A549 (cell line): ENCODE data around the gene DCLK2. TPM values are rescaled to one million over a fixed set of nuclear protein-coding genes. Genes with fewer than 3 reads are reported as not detected.

Source experiments
- ATAC-seq, 2 experiments: fragments of 200-7000 bp in 1 of 2; fragments of >200 bp in 1 of 2; cut with Nextera tagmentation in 1 of 2; cut with Tn5 transposase in 1 of 2; 3 replicates each; pipeline versions ENCODE4 v1.8.0 to v1.9.1; 2018 to 2020; ENCODE audit warnings: mild to moderate bottlenecking in 1 of 2, moderate library complexity in 1 of 2
- CTCF ChIA-PET: fragments of 300-600 bp; sonication (Branson Sonifier 250); formaldehyde crosslinking; extraction: SDS; loops from one replicate; lab custom pipeline; 2021; ENCODE audit warnings: antibody characterized with exemption, inconsistent platforms; lab: Yijun Ruan, JAX
- POLR2A ChIA-PET: fragments of 350-600 bp; formaldehyde crosslinking; extraction: SDS; loops from one replicate; lab custom pipeline; 2021; ENCODE audit warnings: antibody characterized with exemption, inconsistent platforms; lab: Yijun Ruan, JAX
- DNase-seq, 2 experiments: peaks; one replicate each; pipeline versions ENCODE4 v3.0.0 to v3.0.0-alpha.2; 2011 to 2016; ENCODE audit warnings: low read depth in 1 of 2, low spot score in 1 of 2
- FAIRE-seq: peaks from 2 replicates; lab custom pipeline; 2011; peaks lifted over from hg19 to GRCh38; lab: Jason Lieb, UNC
- H3K27ac ChIP-seq, 2 experiments: fragments of >200 bp; sonication (Bioruptor Twin); formaldehyde crosslinking; 3 replicates each; pipeline ENCODE4 v1.5.1; 2016 to 2017
- H3K4me1 ChIP-seq: fragments of >200 bp; sonication (Bioruptor Twin); formaldehyde crosslinking; 3 replicates; pipeline ENCODE4 v1.6.1; 2016
- H3K4me2 ChIP-seq: fragments of >200 bp; sonication (Bioruptor Twin); formaldehyde crosslinking; 3 replicates; pipeline ENCODE4 v1.6.1; 2016
- H3K4me3 ChIP-seq: fragments of >200 bp; sonication (Bioruptor Twin); formaldehyde crosslinking; 3 replicates; pipeline ENCODE4 v1.5.1; 2016
- H3K9me3 ChIP-seq: fragments of >200 bp; sonication (Bioruptor Twin); formaldehyde crosslinking; 3 replicates; pipeline ENCODE4 v1.6.1; 2016
- BHLHE40 ChIP-seq: IDR thresholded peaks from 2 replicates; pipeline ENCODE4 v1.6.1; 2012; ENCODE audit warnings: low read depth, low read length, inconsistent platforms
- CEBPB ChIP-seq, 2 experiments: fragments of >200 bp in 1 of 2; sonication (Bioruptor Twin) in 1 of 2; formaldehyde crosslinking in 1 of 2; IDR thresholded peaks; 2 replicates each; pipeline ENCODE4 v1.6.1; 2012 to 2016
- CHD4 ChIP-seq: fragments of 200-600 bp; sonication (generic); IDR thresholded peaks from 2 replicates; pipeline ENCODE4 v1.6.1; 2016; ENCODE audit warnings: antibody characterized with exemption, mild to moderate bottlenecking, borderline replicate concordance
- CTCF ChIP-seq: fragments of >200 bp; sonication (Bioruptor Twin); formaldehyde crosslinking; IDR thresholded peaks from 3 replicates; pipeline ENCODE4 v1.5.1; 2016
- E2F6 ChIP-seq: IDR thresholded peaks from 2 replicates; pipeline ENCODE4 v1.6.1; 2012; ENCODE audit warnings: low read depth, borderline replicate concordance
- EHF ChIP-seq: fragments of 250-450 bp; sonication (Bioruptor Pico); IDR thresholded peaks from 2 replicates; pipeline ENCODE4 v1.5.0; 2020; ENCODE audit warnings: mild to moderate bottlenecking
- EHMT2 ChIP-seq: fragments of 200-600 bp; sonication (generic); IDR thresholded peaks from 2 replicates; pipeline ENCODE4 v1.6.1; 2016; ENCODE audit warnings: antibody characterized with exemption, low read depth, mild to moderate bottlenecking, moderate library complexity
- ELK1 ChIP-seq: fragments of 150-350 bp; IDR thresholded peaks from 2 replicates; pipeline ENCODE4 v1.6.1; 2014; ENCODE audit warnings: low read depth, mild to moderate bottlenecking, low read length
- FOSB ChIP-seq: fragments of 250-450 bp; sonication (Bioruptor Pico); IDR thresholded peaks from 2 replicates; pipeline ENCODE4 v1.5.0; 2020; ENCODE audit warnings: mild to moderate bottlenecking, moderate library complexity
- FOXS1 ChIP-seq: fragments of 250-450 bp; sonication (Bioruptor Pico); IDR thresholded peaks from 2 replicates; pipeline ENCODE4 v1.5.0; 2020; ENCODE audit warnings: mild to moderate bottlenecking, moderate library complexity
- GATA3 ChIP-seq: IDR thresholded peaks from 2 replicates; pipeline ENCODE4 v1.6.1; 2012; ENCODE audit warnings: borderline replicate concordance
- HOXA7 ChIP-seq: fragments of 250-450 bp; sonication (Bioruptor Pico); IDR thresholded peaks from 2 replicates; pipeline ENCODE4 v1.5.0; 2020; ENCODE audit warnings: mild to moderate bottlenecking, moderate library complexity
- HOXB13 ChIP-seq: fragments of 250-450 bp; sonication (Bioruptor Pico); IDR thresholded peaks from 2 replicates; pipeline ENCODE4 v1.5.0; 2020; ENCODE audit warnings: low read depth, mild to moderate bottlenecking, moderate library complexity
- KDM1A ChIP-seq: fragments of 200-600 bp; sonication (generic); IDR thresholded peaks from 2 replicates; pipeline ENCODE4 v1.6.1; 2016; ENCODE audit warnings: low read depth, mild to moderate bottlenecking
- MAFK ChIP-seq: fragments of 450-650 bp; IDR thresholded peaks from 2 replicates; pipeline ENCODE4 v1.6.1; 2014; ENCODE audit not compliant: partially characterized antibody
- MAX ChIP-seq: IDR thresholded peaks from 2 replicates; pipeline ENCODE4 v1.6.1; 2012
- MYC ChIP-seq: IDR thresholded peaks from 2 replicates; pipeline ENCODE4 v1.6.1; 2012; ENCODE audit warnings: mild to moderate bottlenecking, inconsistent platforms, low read length, improper control_type of control experiment, borderline replicate concordance
- NPAS2 ChIP-seq: fragments of 250-450 bp; sonication (Bioruptor Pico); IDR thresholded peaks from 2 replicates; pipeline ENCODE4 v1.8.0; 2022; ENCODE audit warnings: mild to moderate bottlenecking, moderate library complexity, borderline replicate concordance
- NR3C1 ChIP-seq: fragments of >200 bp; sonication (Bioruptor Twin); formaldehyde crosslinking; IDR thresholded peaks from 3 replicates; pipeline ENCODE4 v1.6.1; 2017
- PHF8 ChIP-seq: fragments of 200-600 bp; sonication (generic); IDR thresholded peaks from 2 replicates; pipeline ENCODE4 v1.6.1; 2016; ENCODE audit warnings: low read depth, mild to moderate bottlenecking, antibody characterized with exemption, moderate library complexity, borderline replicate concordance
- POLR2A ChIP-seq: IDR thresholded peaks from 2 replicates; pipeline ENCODE4 v1.6.1; 2012; ENCODE audit warnings: mild to moderate bottlenecking, low read length
- POLR2AphosphoS2 ChIP-seq: conservative IDR thresholded peaks from 2 replicates; pipeline ENCODE4 v1.6.1; 2012; ENCODE audit warnings: low read length, improper control_type of control experiment, inconsistent platforms
- RAD21 ChIP-seq, 2 experiments: fragments of >200 bp in 1 of 2; sonication (Bioruptor Twin) in 1 of 2; formaldehyde crosslinking in 1 of 2; IDR thresholded peaks in 1 of 2; conservative IDR thresholded peaks in 1 of 2; 2 replicates in 1 of 2; 3 replicates in 1 of 2; pipeline ENCODE4 v1.6.1; 2012 to 2018; ENCODE audit warnings: inconsistent platforms in 1 of 2
- RCOR1 ChIP-seq: fragments of 150-350 bp; IDR thresholded peaks from 2 replicates; pipeline ENCODE4 v1.6.1; 2014; ENCODE audit warnings: antibody characterized with exemption, low read length, low read depth
- TFCP2L1 ChIP-seq: fragments of 250-450 bp; sonication (Bioruptor Pico); IDR thresholded peaks from 2 replicates; pipeline ENCODE4 v1.5.0; 2021; ENCODE audit warnings: mild to moderate bottlenecking
- ZFP36 ChIP-seq: fragments of 450-650 bp; IDR thresholded peaks from 2 replicates; pipeline ENCODE4 v1.6.1; 2014; ENCODE audit warnings: borderline replicate concordance; ENCODE audit not compliant: partially characterized antibody
- ZNF302 ChIP-seq: fragments of 250-450 bp; sonication (Bioruptor Pico); IDR thresholded peaks from 2 replicates; pipeline ENCODE4 v1.9.0; 2021; ENCODE audit warnings: inconsistent platforms, mild to moderate bottlenecking, moderate library complexity
- WGBS: methylation state at CpG from one replicate; pipeline ENCODE4 v1.1.6; 2017; ENCODE audit errors: missing lambda C conversion rate; 5-methylcytosine and 5-hydroxymethylcytosine counted together
- polyA plus RNA-seq, 4 experiments: library from polyadenylated mRNA; depleted of rRNA in 3 of 4; stranded (reverse); fragments of >200 nt; fragmentation: RNase III in 1 of 4; extraction: RNeasy Plus Mini Kit Qiagen cat#74134 plus additional on column Dnase treatment in 1 of 4; gene quantifications; 2 replicates in 3 of 4; 3 replicates in 1 of 4; pipeline ENCODE4 v1.2.3, GENCODE V29; 2011 to 2017

Gene DCLK2
- polyA plus RNA-seq, 2 of the 4 experiments (the other 2 are of a cell fraction): 8.1 to 11.6 TPM

GRCh38 chr4:150065740-150066139 is 12.5 kb upstream of the DCLK2 start:
- no peak for ATAC-seq
- ChIA-PET POLR2A (interaction anchor here (1.1 kb wide), 1 partner anchor 12 kb away, joined by 3 read pairs; the partner anchor contains the start of gene DCLK2), CTCF (interaction anchor here (1.6 kb wide), 1 partner anchor 55 kb away, joined by 3 read pairs; no protein-coding TSS in a partner anchor)
- Histone ChIP-seq H3K4me1 (peaks cover 15% of the 10 kb centered on the region), H3K4me3 (no peak overlapping the region), H3K9me3 (no peaks in the 10 kb centered on the region), H3K4me2 (no peak overlapping the region), H3K27ac (no peak overlapping the region)
- no peak for TF ChIP-seq GATA3
- TF ChIP-seq TFCP2L1 (CRISPR knock-in tag): no peak
- no peak for TF ChIP-seq RAD21 (conservative IDR thresholded peaks at IDR 0.05 in 1 of 2, IDR thresholded peaks at IDR 0.05 in 1 of 2)
- TF ChIP-seq EHMT2: no peak
- no peak for TF ChIP-seq POLR2AphosphoS2
- no peak for TF ChIP-seq CHD4
- no peak for TF ChIP-seq RCOR1
- no peak for TF ChIP-seq CTCF
- DNase-seq: no peak
- no peak for FAIRE-seq
- WGBS: 65% methylated on average over 6 of the region's 6 CpGs

- no peak for ATAC-seq
These were observed 10.4 kb upstream of the DCLK2 start for GRCh38 chr4:150067859-150068258.

GRCh38 chr4:150068300-150068960 is 9.8 kb upstream of the DCLK2 start:
- no peak for FAIRE-seq
- H3K4me2 ChIP-seq: no peak overlapping the region
- H3K27ac ChIP-seq: peak overlapping the region in 1 of 2 experiments; percentile 56; a peak in 2 of 6 replicates
- no peak for TF ChIP-seq PHF8
- no peak for TF ChIP-seq ELK1
- TF ChIP-seq HOXB13: no peak
- TF ChIP-seq POLR2A: no peak
- TF ChIP-seq FOXS1 (CRISPR knock-in tag): no peak
- DNase-seq: no peak
- POLR2A ChIA-PET: no interaction called here
- peaks cover 42% of the 10 kb centered on the region for H3K4me1 ChIP-seq
- H3K4me3 ChIP-seq: no peak overlapping the region
- no peaks in the 10 kb centered on the region for H3K9me3 ChIP-seq
- WGBS: 77% methylated on average over 4 of the region's 6 CpGs
- no peak for ATAC-seq
- CTCF ChIA-PET: interaction anchor here (0.6 to 0.7 kb wide), 2 partner anchors 35 to 39 kb away, joined by 3 to 4 read pairs; no protein-coding TSS in a partner anchor

More at GRCh38 chr4:150067859-150068258, 10.4 kb upstream of the DCLK2 start:
- CTCF ChIA-PET: interaction anchor here (0.6 kb wide), 1 partner anchor 40 kb away, joined by 3 read pairs; no protein-coding TSS in a partner anchor
- H3K4me3 ChIP-seq: no peak overlapping the region
- POLR2A ChIA-PET: no interaction called here
- 71% methylated on average over 3 of the region's 3 CpGs for WGBS
- no peak overlapping the region for H3K4me2 ChIP-seq
- TF ChIP-seq MAX: no peak
- no peak for TF ChIP-seq NPAS2 (CRISPR knock-in tag)
- no peak for TF ChIP-seq EHF
- no peak for TF ChIP-seq BHLHE40
- TF ChIP-seq FOXS1 (CRISPR knock-in tag): no peak
- no peak for TF ChIP-seq ZNF302
- no peak for TF ChIP-seq E2F6
- TF ChIP-seq MYC: no peak
- TF ChIP-seq ZFP36: no peak
- no peak for TF ChIP-seq KDM1A
- no peak for TF ChIP-seq HOXA7 (CRISPR knock-in tag)
- TF ChIP-seq NR3C1: no peak
- TF ChIP-seq MAFK: no peak
- TF ChIP-seq FOSB: no peak
- TF ChIP-seq CEBPB (IDR thresholded peaks at IDR 0.05): no peak
- TF ChIP-seq, all 56 proteins: peak for 0
- Histone ChIP-seq H3K9me3 (no peaks in the 10 kb centered on the region), H3K27ac (peak overlapping the region in 1 of 2 experiments; percentile 56; a peak in 1 of 6 replicates), H3K4me1 (peaks cover 36% of the 10 kb centered on the region)
- no peak for FAIRE-seq
- no peak for DNase-seq
